Liver (tissue), 3 donors: ENCODE results near the gene EXD2.

ENCODE experiments used
- EGR1 ChIP-seq, 2 donors: IDR thresholded peaks; 2 replicates each; pipeline ENCODE4 v1.6.1; 2016 to 2018; ENCODE audit warnings: antibody characterized with exemption in 2 of 2, low read depth in 2 of 2
- FOXA1 ChIP-seq: IDR thresholded peaks from 2 replicates; pipeline ENCODE4 v1.6.1; 2016; ENCODE audit warnings: antibody characterized with exemption
- HNF4A ChIP-seq, 2 donors: conservative IDR thresholded peaks; 2 replicates each; pipeline ENCODE4 v1.6.1; 2016; ENCODE audit warnings: antibody characterized with exemption in 2 of 2, mild to moderate bottlenecking in 2 of 2
- JUND ChIP-seq, 2 donors: IDR thresholded peaks; 2 replicates each; pipeline ENCODE4 v1.6.1; 2016; ENCODE audit warnings: antibody characterized with exemption in 2 of 2
- NR2F2 ChIP-seq: IDR thresholded peaks from 2 replicates; pipeline ENCODE4 v1.6.1; 2016; ENCODE audit warnings: antibody characterized with exemption
- TAF1 ChIP-seq: conservative IDR thresholded peaks from 2 replicates; pipeline ENCODE4 v1.6.1; 2016; ENCODE audit warnings: antibody characterized with exemption, mild to moderate bottlenecking
- YY1 ChIP-seq: IDR thresholded peaks from 2 replicates; pipeline ENCODE4 v1.6.1; 2016; ENCODE audit warnings: antibody characterized with exemption, mild to moderate bottlenecking
- TF ChIP-seq, protein P1 (sequence below): fragments of 150-350 bp; IDR thresholded peaks from 2 replicates; pipeline ENCODE4 v1.5.1; 2017; ENCODE audit warnings: improper control_type of control experiment, low read depth, low read length; ENCODE audit not compliant: missing input control
- TF ChIP-seq, protein P2 (sequence below): IDR thresholded peaks from 2 replicates; pipeline ENCODE4 v1.6.1; 2016; ENCODE audit warnings: antibody characterized with exemption, mild to moderate bottlenecking
- TF ChIP-seq, protein P3 (sequence below): IDR thresholded peaks from 2 replicates; pipeline ENCODE4 v1.6.1; 2016; ENCODE audit warnings: antibody characterized with exemption
- donor health status: healthy.
- donor health status: healthy.

DNA sequence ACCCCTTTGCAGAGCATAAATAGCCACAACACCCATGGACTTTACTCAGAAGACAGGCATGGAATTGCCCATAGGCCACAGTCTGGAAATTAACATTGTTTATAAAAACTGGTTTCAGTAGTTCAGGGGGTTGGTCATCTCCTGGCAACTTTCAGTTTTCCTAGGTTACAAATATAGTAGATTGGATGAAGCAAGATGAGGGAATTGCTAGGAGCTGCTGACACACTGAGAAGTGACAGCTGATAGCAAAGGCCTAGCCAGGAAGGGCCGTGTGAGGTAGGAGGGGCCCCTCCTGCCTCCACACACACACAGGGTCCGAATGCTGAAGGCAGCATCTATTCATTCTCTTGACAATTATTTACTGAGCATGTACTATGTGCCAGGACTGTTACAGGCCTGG is 76.9 kb downstream of the EXD2 start:
- TF ChIP-seq, protein P1, sequence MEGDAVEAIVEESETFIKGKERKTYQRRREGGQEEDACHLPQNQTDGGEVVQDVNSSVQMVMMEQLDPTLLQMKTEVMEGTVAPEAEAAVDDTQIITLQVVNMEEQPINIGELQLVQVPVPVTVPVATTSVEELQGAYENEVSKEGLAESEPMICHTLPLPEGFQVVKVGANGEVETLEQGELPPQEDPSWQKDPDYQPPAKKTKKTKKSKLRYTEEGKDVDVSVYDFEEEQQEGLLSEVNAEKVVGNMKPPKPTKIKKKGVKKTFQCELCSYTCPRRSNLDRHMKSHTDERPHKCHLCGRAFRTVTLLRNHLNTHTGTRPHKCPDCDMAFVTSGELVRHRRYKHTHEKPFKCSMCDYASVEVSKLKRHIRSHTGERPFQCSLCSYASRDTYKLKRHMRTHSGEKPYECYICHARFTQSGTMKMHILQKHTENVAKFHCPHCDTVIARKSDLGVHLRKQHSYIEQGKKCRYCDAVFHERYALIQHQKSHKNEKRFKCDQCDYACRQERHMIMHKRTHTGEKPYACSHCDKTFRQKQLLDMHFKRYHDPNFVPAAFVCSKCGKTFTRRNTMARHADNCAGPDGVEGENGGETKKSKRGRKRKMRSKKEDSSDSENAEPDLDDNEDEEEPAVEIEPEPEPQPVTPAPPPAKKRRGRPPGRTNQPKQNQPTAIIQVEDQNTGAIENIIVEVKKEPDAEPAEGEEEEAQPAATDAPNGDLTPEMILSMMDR = no peak
- no peak for TF ChIP-seq HNF4A (conservative IDR thresholded peaks at IDR 0.05)
- TF ChIP-seq, protein P2, sequence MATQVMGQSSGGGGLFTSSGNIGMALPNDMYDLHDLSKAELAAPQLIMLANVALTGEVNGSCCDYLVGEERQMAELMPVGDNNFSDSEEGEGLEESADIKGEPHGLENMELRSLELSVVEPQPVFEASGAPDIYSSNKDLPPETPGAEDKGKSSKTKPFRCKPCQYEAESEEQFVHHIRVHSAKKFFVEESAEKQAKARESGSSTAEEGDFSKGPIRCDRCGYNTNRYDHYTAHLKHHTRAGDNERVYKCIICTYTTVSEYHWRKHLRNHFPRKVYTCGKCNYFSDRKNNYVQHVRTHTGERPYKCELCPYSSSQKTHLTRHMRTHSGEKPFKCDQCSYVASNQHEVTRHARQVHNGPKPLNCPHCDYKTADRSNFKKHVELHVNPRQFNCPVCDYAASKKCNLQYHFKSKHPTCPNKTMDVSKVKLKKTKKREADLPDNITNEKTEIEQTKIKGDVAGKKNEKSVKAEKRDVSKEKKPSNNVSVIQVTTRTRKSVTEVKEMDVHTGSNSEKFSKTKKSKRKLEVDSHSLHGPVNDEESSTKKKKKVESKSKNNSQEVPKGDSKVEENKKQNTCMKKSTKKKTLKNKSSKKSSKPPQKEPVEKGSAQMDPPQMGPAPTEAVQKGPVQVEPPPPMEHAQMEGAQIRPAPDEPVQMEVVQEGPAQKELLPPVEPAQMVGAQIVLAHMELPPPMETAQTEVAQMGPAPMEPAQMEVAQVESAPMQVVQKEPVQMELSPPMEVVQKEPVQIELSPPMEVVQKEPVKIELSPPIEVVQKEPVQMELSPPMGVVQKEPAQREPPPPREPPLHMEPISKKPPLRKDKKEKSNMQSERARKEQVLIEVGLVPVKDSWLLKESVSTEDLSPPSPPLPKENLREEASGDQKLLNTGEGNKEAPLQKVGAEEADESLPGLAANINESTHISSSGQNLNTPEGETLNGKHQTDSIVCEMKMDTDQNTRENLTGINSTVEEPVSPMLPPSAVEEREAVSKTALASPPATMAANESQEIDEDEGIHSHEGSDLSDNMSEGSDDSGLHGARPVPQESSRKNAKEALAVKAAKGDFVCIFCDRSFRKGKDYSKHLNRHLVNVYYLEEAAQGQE = no peak
- TF ChIP-seq YY1 = no peak
- TF ChIP-seq TAF1 = no peak
- no peak for TF ChIP-seq NR2F2
- no peak for TF ChIP-seq FOXA1
- TF ChIP-seq EGR1 (IDR thresholded peaks at IDR 0.05; ENCODE audit: low read depth in 2 of 2) = no peak
- TF ChIP-seq, protein P3, sequence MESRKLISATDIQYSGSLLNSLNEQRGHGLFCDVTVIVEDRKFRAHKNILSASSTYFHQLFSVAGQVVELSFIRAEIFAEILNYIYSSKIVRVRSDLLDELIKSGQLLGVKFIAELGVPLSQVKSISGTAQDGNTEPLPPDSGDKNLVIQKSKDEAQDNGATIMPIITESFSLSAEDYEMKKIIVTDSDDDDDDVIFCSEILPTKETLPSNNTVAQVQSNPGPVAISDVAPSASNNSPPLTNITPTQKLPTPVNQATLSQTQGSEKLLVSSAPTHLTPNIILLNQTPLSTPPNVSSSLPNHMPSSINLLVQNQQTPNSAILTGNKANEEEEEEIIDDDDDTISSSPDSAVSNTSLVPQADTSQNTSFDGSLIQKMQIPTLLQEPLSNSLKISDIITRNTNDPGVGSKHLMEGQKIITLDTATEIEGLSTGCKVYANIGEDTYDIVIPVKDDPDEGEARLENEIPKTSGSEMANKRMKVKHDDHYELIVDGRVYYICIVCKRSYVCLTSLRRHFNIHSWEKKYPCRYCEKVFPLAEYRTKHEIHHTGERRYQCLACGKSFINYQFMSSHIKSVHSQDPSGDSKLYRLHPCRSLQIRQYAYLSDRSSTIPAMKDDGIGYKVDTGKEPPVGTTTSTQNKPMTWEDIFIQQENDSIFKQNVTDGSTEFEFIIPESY = no peak
- no peak for TF ChIP-seq JUND (IDR thresholded peaks at IDR 0.05)
